DOHH2 (cell line): ENCODE measurements around the gene PRTN3.

Source experiments
- EZH2phosphoT487 ChIP-seq: fragments of 200-600 bp; sonication (generic); IDR thresholded peaks from 2 replicates; pipeline ENCODE4 v1.6.1; 2017; ENCODE audit warnings: borderline replicate concordance, mild to moderate bottlenecking, antibody characterized with exemption, low read length, moderate library complexity, mixed read lengths
- TF ChIP-seq, protein P1 (sequence below): fragments of 200-600 bp; sonication (generic); IDR thresholded peaks from one replicate; pipeline ENCODE4 v1.5.1; 2014; ENCODE audit warnings: antibody characterized with exemption, mild to moderate bottlenecking, low read depth, low read length; ENCODE audit not compliant: poor library complexity, severe bottlenecking

DNA sequence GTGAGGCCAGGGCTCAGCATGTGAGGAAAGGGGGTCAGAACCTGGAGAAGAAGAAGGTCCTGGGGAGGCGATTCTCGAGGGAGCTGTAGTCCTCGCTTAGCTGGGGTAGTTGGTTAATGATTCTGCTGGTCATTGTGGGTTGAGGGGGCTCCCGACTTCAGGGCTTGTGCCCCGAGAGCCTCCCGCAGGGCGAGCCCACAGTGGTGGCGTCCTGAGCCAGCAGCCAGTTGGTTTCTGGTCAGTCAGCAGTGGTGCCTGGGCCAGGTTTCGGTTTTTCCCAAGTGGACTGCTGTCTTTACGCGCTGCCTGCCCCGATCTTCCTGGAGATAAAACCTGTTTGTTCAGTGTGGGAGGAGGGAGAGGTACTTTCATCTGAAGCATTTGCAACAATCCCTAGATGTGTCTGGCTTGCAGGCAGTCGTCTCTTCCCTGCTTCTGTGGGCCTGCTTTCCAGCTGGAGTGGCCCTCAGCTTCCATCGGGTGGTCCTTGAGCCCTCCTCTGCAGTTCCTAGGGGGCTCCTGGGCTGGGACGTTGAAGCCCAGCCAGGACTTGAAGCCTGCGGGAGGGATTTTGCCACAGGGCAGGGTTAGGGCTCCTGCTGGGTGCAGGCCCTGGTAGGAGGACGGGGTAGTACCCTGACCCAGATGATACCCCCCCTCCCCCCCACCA is 40.3 kb upstream of the PRTN3 start:
- TF ChIP-seq, protein P1, sequence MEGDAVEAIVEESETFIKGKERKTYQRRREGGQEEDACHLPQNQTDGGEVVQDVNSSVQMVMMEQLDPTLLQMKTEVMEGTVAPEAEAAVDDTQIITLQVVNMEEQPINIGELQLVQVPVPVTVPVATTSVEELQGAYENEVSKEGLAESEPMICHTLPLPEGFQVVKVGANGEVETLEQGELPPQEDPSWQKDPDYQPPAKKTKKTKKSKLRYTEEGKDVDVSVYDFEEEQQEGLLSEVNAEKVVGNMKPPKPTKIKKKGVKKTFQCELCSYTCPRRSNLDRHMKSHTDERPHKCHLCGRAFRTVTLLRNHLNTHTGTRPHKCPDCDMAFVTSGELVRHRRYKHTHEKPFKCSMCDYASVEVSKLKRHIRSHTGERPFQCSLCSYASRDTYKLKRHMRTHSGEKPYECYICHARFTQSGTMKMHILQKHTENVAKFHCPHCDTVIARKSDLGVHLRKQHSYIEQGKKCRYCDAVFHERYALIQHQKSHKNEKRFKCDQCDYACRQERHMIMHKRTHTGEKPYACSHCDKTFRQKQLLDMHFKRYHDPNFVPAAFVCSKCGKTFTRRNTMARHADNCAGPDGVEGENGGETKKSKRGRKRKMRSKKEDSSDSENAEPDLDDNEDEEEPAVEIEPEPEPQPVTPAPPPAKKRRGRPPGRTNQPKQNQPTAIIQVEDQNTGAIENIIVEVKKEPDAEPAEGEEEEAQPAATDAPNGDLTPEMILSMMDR, result no peak
- TF ChIP-seq EZH2phosphoT487, result no peak
